ENCODE results near the gene PDHA1. TPM values are rescaled to one million over a fixed set of nuclear protein-coding genes. Genes with fewer than 3 reads are reported as not detected.
A peak's percentile ranks its signal among the peaks of the same experiment; 100 is the strongest.

The PDHA1 gene
- total and polyA plus RNA-seq, 9 of the 15 experiments (the other 6 are each of a cell fraction or from before 2014, with no cell fraction given), result 352 to 882 (median 446) TPM

DNA sequence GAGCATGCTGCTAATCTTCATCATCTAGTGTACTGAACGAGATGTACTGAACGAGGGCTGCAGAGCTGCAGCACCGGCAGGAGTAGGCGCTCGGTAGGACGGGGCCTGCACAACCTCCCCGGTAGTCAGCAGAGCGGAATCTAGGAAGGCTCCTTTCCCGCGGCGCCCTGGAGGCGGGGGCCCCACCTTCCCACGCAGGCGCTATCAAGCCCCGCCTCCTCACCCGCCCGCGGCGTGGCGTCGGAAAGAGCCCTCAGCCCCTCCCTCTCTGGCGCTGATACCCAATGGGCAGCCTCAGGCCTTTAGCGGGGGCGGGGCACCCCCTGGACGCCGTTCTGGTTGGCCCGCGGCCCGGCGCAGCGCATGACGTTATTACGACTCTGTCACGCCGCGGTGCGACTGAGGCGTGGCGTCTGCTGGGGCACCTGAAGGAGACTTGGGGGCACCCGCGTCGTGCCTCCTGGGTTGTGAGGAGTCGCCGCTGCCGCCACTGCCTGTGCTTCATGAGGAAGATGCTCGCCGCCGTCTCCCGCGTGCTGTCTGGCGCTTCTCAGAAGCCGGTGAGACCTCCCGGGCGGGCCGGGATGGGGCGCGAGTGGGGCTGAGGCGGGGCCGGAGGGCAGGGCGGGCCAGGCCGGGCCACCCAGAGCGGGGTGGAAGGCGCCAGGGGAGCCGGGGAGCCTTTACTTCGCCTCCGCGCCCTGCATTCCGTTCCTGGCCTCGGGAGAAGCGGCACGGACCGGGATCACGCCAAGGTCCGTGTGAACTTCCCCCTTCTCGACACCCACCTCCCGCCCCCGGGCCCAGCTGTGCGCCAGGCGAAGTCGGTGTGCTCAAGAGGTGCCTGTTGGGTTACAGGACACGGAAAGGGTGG, at the start of gene PDHA1 (continued):
- TF ChIP-seq, protein P1, sequence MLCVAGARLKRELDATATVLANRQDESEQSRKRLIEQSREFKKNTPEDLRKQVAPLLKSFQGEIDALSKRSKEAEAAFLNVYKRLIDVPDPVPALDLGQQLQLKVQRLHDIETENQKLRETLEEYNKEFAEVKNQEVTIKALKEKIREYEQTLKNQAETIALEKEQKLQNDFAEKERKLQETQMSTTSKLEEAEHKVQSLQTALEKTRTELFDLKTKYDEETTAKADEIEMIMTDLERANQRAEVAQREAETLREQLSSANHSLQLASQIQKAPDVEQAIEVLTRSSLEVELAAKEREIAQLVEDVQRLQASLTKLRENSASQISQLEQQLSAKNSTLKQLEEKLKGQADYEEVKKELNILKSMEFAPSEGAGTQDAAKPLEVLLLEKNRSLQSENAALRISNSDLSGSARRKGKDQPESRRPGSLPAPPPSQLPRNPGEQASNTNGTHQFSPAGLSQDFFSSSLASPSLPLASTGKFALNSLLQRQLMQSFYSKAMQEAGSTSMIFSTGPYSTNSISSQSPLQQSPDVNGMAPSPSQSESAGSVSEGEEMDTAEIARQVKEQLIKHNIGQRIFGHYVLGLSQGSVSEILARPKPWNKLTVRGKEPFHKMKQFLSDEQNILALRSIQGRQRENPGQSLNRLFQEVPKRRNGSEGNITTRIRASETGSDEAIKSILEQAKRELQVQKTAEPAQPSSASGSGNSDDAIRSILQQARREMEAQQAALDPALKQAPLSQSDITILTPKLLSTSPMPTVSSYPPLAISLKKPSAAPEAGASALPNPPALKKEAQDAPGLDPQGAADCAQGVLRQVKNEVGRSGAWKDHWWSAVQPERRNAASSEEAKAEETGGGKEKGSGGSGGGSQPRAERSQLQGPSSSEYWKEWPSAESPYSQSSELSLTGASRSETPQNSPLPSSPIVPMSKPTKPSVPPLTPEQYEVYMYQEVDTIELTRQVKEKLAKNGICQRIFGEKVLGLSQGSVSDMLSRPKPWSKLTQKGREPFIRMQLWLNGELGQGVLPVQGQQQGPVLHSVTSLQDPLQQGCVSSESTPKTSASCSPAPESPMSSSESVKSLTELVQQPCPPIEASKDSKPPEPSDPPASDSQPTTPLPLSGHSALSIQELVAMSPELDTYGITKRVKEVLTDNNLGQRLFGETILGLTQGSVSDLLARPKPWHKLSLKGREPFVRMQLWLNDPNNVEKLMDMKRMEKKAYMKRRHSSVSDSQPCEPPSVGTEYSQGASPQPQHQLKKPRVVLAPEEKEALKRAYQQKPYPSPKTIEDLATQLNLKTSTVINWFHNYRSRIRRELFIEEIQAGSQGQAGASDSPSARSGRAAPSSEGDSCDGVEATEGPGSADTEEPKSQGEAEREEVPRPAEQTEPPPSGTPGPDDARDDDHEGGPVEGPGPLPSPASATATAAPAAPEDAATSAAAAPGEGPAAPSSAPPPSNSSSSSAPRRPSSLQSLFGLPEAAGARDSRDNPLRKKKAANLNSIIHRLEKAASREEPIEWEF (CRISPR knock-in tag; IDR thresholded peaks at IDR 0.05), result no peak
- TF ChIP-seq MAZ (CRISPR knock-in tag; conservative IDR thresholded peaks at IDR 0.05 in 1 of 2, IDR thresholded peaks at IDR 0.05 in 1 of 2) (peak; percentile 67 to 87; a peak in 2 of 4 replicates), MYC (IDR thresholded peaks at IDR 0.05; ENCODE audit: low read depth, low read length) (peak; percentile 52; the same call in 1 of the 2 replicates), MYC (CRISPR knock-in tag; IDR thresholded peaks at IDR 0.05; ENCODE audit: borderline replicate concordance, low read depth) (no peak), CBX3 (IDR thresholded peaks at IDR 0.05; ENCODE audit: borderline replicate concordance in 1 of 2, low read length in 2 of 2) (peak in 1 of 2 experiments; percentile 49; a peak in 1 of 3 replicates), HDAC3 (IDR thresholded peaks at IDR 0.05; ENCODE audit: borderline replicate concordance, partially characterized antibody) (no peak), MTA3 (IDR thresholded peaks at IDR 0.05; ENCODE audit: borderline replicate concordance) (peak; percentile 65; the same call in 1 of the 2 replicates), ZNF717 (CRISPR knock-in tag; IDR thresholded peaks at IDR 0.05) (no peak), TAF9B (IDR thresholded peaks at IDR 0.05; ENCODE audit: partially characterized antibody) (peak; percentile 53), NEUROD1 (IDR thresholded peaks at IDR 0.05; ENCODE audit: borderline replicate concordance, low read depth, low read length, partially characterized antibody) (peak; percentile 39), STAG1 (CRISPR knock-in tag; IDR thresholded peaks at IDR 0.05; ENCODE audit: borderline replicate concordance) (no peak)
- TF ChIP-seq, protein P2, sequence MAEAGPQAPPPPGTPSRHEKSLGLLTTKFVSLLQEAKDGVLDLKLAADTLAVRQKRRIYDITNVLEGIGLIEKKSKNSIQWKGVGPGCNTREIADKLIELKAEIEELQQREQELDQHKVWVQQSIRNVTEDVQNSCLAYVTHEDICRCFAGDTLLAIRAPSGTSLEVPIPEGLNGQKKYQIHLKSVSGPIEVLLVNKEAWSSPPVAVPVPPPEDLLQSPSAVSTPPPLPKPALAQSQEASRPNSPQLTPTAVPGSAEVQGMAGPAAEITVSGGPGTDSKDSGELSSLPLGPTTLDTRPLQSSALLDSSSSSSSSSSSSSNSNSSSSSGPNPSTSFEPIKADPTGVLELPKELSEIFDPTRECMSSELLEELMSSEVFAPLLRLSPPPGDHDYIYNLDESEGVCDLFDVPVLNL (CRISPR knock-in tag; IDR thresholded peaks at IDR 0.05; ENCODE audit: low read depth), result no peak
- TF ChIP-seq, protein P3, sequence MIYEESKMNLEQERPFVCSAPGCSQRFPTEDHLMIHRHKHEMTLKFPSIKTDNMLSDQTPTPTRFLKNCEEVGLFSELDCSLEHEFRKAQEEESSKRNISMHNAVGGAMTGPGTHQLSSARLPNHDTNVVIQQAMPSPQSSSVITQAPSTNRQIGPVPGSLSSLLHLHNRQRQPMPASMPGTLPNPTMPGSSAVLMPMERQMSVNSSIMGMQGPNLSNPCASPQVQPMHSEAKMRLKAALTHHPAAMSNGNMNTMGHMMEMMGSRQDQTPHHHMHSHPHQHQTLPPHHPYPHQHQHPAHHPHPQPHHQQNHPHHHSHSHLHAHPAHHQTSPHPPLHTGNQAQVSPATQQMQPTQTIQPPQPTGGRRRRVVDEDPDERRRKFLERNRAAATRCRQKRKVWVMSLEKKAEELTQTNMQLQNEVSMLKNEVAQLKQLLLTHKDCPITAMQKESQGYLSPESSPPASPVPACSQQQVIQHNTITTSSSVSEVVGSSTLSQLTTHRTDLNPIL (CRISPR knock-in tag; IDR thresholded peaks at IDR 0.05), result no peak
- TF ChIP-seq, protein P4, sequence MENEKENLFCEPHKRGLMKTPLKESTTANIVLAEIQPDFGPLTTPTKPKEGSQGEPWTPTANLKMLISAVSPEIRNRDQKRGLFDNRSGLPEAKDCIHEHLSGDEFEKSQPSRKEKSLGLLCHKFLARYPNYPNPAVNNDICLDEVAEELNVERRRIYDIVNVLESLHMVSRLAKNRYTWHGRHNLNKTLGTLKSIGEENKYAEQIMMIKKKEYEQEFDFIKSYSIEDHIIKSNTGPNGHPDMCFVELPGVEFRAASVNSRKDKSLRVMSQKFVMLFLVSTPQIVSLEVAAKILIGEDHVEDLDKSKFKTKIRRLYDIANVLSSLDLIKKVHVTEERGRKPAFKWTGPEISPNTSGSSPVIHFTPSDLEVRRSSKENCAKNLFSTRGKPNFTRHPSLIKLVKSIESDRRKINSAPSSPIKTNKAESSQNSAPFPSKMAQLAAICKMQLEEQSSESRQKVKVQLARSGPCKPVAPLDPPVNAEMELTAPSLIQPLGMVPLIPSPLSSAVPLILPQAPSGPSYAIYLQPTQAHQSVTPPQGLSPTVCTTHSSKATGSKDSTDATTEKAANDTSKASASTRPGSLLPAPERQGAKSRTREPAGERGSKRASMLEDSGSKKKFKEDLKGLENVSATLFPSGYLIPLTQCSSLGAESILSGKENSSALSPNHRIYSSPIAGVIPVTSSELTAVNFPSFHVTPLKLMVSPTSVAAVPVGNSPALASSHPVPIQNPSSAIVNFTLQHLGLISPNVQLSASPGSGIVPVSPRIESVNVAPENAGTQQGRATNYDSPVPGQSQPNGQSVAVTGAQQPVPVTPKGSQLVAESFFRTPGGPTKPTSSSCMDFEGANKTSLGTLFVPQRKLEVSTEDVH (IDR thresholded peaks at IDR 0.05; ENCODE audit: low read depth, partially characterized antibody), result peak; percentile 59

All from K562 (cell line).